SK-N-SH (cell line): ENCODE data around the gene CD101.

Experiments used
- CTCF ChIP-seq: fragments of 200-600 bp; sonication (generic); IDR thresholded peaks from 2 replicates; pipeline ENCODE4 v1.6.1; 2017; ENCODE audit warnings: antibody characterized with exemption, mild to moderate bottlenecking, moderate library complexity
- EZH2phosphoT487 ChIP-seq: fragments of 200-600 bp; sonication (generic); IDR thresholded peaks from 2 replicates; pipeline ENCODE4 v1.6.1; 2017; ENCODE audit warnings: low read depth, mixed run types, mild to moderate bottlenecking, antibody characterized with exemption, moderate library complexity, borderline replicate concordance
- GABPA ChIP-seq: IDR thresholded peaks from 2 replicates; pipeline ENCODE4 v1.4.0; 2012; ENCODE audit warnings: low read depth, mild to moderate bottlenecking
- JUND ChIP-seq: IDR thresholded peaks from 2 replicates; pipeline ENCODE4 v1.4.0; 2012
- MAX ChIP-seq: IDR thresholded peaks from 2 replicates; pipeline ENCODE4 v1.4.0; 2012; ENCODE audit warnings: low read depth
- MEF2A ChIP-seq: IDR thresholded peaks from 2 replicates; pipeline ENCODE4 v1.4.0; 2012; ENCODE audit warnings: low read depth, borderline replicate concordance
- NRF1 ChIP-seq: IDR thresholded peaks from 2 replicates; pipeline ENCODE4 v1.6.1; 2012; ENCODE audit warnings: low read depth, mild to moderate bottlenecking, low read length
- SMC3 ChIP-seq: IDR thresholded peaks from 2 replicates; pipeline ENCODE4 v1.6.1; 2012; ENCODE audit warnings: low read depth, low read length, improper control_type of control experiment
- USF2 ChIP-seq: fragments of 150-350 bp; IDR thresholded peaks from 2 replicates; pipeline ENCODE4 v1.6.1; 2017; ENCODE audit warnings: antibody characterized with exemption, low read length, low read depth, borderline replicate concordance

- no peak for TF ChIP-seq NRF1
- no peak for TF ChIP-seq EZH2phosphoT487
- TF ChIP-seq MEF2A = no peak
- TF ChIP-seq CTCF = no peak
- no peak for TF ChIP-seq JUND
- TF ChIP-seq USF2 = no peak
- TF ChIP-seq GABPA = no peak
- TF ChIP-seq MAX = no peak
- no peak for TF ChIP-seq SMC3
Observed at GRCh38 chr1:117046781-117047180, 45.2 kb downstream of the CD101 start.
